NCI-H2107 treated with DMSO at 0.1 percent for 48 hours (cell line): ENCODE measurements around the gene ZFP28.

Experiments used
- DNase-seq: peaks from one replicate; lab custom pipeline; 2025; ENCODE audit not compliant: unreplicated experiment; lab: John Stamatoyannopoulos, UW

Gene ZFP28

DNA sequence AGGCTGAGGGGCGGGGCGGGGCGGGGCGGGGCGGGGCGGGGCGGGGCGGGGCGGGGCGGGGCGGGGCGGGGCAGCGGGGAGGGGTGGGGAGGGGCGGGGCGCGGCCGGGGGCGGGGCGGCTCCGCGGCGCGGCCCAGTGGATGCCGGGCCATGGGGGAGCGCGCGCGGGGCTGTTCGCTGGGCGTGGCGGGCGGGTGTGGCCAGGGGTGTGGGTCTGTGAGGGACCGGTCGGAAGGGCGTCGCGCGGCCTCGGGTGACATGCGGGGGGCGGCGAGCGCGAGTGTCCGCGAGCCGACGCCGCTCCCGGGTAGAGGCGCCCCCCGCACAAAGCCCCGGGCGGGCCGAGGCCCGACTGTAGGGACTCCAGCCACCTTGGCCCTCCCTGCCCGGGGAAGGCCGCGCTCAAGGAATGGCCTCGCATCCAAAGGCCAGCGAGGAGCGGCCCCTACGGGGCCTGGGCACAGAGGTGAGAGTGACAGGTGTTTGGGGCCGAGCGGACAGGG is at the start of gene ZFP28:
Gene ZFP28, plus strand, starts transcription at position 188 of the 503 bp plus-strand sequence. Its CDS starts 71 bp downstream, at position 259.
- DNase-seq = no peak

DNA sequence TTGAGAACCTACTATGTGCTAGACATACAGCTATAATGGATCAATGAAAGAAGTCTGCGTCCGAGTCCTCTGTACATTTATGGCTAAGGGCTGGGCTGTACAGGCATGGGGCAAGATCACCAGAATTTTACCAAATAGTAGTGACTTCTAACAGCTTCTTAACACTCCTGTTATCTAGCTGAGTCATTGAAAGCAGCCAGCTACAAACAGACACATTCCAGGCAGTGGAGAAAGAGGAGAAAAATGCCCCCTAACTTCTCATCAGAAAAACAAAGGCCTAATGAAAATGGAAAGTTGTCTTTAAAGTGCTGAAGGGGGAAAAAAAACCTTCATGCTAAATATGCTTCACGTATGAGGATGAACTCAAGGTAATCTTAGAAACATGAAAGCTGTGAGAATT is 47.3 kb upstream of the ZFP28 start:
- DNase-seq = no peak

DNA sequence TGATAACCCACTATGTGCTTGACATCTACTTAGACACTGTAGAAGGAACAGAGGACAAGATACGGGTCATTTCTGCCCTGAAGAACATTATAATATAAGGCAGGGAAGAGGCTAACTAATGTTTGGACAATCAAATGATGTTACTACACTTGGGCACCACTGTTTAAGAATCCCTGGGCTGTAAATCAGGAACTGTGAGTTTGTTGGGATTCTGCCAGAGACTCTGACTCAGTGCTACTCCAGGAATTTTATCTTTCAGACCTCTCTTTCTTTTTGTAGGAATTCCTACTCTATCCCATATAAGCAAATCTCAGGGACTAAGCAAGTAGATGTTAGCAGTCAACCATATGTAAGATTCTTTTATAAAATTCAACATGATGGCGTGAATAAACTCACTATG is 34.2 kb upstream of the ZFP28 start:
- no peak for DNase-seq

DNA sequence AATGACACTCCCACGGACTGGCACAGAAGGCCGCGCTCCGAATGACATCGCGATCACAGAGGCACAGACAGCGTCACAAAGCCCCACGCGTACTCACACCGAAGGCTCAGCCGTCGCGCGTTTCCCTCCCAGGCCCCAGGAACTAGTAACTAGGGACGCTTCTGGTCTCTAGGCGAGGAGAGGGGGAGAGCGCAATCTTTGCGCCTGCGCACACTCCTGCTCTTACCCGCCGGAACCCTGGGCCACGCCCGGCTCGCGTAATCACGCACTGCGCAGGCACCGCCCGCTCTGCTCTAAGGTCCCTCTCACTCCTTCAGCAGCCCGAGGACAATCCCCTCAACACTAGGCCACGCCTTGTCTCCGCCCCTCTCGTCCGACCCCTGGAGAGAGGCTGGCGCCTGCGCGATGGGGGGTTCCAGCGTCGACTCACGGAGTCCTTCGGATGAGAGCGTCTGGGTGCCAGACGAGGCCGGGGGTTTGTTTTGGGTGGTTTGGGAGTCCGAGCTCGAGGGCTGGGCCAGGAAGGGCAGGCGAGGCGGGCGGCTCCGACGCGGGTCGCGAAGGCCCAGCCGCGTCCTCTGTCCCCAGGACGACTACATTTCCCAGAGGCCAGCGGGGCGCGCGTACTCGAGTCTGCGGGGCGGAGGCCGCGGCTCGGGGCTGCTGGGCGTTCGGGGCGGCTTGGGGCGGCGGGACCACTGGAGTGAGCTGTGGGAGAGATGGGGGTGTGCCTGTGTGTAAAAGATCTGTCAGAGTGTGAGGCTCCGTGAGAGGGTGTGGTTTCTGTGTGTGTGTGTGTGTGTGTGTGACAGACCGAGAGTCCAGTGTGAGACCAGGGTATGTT is 31.1 kb upstream of the ZFP28 start, which contains the start of gene ZNF471:
Gene ZNF471, plus strand, starts transcription at position 410 of the 844 bp plus-strand sequence. CDS start 3,717 bp downstream, outside the sequence.
- DNase-seq = no peak

DNA sequence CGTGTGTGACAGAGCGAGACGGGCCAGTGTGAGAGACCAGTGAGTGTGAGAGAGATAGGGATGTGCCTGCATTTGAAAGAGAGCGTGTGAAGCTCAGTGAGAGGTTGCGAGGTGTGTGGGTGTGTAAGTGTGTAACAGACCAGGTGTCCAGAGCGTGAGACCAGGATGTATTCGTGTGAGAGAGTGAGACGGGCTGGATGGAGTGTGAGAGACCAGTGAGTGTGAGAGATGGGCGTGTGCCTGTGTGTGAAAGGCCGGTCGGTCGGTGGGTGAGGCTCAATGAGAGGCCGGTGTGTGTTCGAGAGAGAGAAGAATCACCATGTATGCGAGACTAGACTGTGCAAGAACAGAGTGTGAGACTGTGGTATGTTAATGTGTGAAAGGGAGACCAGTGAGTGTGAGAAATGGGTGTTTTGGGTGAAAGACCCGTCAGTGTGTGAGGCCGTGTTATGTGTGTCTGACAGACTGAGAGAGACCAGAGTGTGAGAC is 30.4 kb upstream of the ZFP28 start:
- DNase-seq = no peak

DNA sequence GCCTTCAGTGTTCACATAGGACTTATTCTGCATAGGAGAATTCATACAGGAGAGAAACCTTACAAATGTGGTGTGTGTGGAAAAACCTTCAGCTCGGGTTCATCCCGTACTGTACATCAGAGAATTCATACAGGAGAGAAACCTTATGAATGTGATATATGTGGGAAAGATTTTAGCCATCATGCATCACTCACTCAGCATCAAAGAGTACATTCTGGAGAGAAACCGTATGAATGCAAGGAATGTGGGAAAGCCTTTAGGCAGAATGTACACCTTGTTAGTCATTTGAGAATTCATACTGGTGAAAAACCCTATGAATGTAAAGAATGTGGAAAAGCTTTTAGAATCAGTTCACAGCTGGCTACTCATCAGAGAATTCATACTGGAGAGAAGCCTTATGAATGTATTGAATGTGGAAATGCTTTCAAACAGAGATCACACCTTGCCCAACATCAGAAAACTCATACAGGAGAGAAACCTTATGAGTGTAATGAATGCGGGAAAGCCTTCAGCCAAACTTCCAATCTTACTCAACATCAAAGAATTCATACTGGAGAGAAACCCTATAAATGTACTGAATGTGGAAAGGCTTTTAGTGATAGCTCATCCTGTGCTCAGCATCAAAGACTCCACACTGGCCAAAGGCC is 13.4 kb upstream of the ZFP28 start:
- DNase-seq = no peak

DNA sequence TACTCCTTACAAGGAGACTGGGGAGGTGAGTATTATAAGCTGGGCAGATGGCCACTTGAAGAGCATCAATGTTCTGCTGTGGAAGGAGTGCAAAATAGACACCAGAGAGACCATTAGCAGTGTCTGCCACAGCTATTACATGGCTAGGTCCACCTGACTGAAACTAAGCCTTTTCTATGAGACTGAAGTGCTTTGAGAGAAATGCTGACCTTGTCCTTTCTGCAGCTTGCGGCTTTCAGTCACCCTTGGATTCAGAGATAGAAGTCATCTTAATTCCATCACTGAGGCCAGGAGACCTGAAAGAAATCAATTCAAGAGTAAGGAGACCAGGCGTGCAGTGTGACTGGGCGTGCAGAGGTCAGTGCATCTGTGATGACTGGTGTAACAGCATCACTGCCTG is 1.3 kb upstream of the ZFP28 start:
- DNase-seq = no peak

DNA sequence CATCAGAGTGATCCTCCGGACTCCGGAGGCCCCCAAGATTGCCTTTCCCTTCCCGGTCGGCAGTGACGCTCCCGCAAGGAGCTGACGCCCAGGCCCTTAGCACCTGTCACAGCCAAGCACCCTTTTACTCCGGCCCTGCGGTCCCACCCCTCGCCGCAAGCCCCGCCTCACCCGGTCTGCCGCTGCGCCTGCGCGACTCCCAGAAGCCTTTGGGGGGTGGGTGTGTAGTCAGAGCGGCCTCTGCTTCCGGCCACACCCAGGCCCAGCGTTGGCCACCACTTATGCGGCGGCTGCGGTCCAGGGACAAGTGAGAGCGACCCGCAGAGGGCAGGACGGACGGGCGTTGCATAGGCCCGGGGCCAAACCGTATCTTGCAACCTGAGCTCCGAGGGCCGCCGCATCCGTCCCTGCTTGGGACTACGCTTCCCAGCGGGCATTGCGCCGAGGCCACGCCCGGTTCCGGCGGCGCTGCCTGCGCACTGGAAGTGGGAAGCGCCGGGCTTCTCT is 441 bp upstream of the ZFP28 start:
- peak; percentile 2 for DNase-seq

DNA sequence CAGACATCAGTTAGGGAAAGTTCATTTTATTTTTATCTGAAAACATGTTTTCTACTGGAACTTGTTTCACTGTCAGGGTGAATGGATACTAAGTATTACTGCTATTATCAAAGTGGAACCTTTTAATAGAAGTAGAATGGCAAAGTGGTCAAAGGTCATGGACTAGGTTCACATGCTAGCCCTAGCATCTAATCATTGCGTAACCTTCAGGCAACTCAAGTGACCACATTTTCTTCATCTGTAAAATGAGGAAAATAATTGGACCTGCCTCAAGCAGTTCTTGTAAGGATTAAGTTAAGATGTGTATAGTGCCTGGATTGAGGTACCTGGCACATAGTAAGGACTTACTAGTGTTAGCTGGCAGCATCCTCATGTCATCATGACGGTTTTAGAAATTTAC is 5.0 kb downstream of the ZFP28 start:
- no peak for DNase-seq

DNA sequence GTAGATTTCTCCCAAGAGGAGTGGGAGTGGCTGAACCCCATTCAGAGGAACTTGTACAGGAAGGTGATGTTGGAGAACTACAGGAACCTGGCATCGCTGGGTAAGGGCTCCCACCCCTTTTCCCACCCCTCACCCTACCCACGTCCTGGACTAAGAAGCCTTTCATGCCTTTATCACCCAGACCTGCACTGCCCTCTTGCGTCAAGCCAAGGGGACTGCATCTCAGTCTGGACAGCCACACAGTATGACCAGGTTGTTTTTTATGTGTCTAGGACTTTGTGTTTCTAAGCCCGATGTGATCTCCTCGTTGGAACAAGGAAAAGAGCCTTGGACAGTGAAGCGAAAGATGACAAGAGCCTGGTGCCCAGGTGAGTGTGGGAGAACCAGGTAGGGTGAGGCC is 8.8 kb downstream of the ZFP28 start:
- no peak for DNase-seq

DNA sequence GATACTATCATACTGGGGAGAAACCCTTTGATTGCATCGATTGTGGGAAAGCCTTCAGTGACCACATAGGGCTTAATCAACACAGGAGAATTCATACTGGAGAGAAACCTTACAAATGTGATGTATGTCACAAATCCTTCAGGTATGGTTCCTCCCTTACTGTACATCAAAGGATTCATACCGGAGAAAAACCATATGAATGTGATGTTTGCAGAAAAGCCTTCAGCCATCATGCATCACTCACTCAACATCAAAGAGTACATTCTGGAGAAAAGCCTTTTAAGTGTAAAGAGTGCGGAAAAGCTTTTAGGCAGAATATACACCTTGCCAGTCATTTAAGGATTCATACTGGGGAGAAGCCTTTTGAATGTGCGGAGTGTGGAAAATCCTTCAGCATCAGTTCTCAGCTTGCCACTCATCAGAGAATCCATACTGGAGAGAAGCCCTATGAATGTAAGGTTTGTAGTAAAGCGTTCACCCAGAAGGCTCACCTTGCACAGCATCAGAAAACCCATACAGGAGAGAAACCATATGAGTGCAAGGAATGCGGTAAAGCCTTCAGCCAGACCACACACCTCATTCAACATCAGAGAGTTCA is 15.6 kb downstream of the ZFP28 start:
- DNase-seq = no peak

DNA sequence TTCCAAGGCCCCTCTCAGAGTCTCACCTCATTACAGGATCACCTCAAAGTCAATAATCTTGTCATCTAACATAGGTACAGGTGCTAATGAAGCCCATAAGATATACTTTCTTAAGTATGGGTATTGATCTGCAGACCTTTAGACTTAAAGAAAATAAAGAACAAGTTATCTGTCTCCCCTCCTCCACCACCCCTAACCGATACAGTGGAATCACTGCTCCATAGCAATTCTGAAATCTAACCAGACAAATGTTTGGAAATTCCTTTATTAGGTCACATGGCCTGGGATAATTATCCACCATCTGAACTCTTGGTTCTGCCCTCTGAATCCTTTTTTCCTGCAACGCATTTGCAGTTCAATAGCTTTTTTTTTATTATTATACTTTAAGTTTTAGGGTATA is 24.0 kb downstream of the ZFP28 start:
- no peak for DNase-seq

DNA sequence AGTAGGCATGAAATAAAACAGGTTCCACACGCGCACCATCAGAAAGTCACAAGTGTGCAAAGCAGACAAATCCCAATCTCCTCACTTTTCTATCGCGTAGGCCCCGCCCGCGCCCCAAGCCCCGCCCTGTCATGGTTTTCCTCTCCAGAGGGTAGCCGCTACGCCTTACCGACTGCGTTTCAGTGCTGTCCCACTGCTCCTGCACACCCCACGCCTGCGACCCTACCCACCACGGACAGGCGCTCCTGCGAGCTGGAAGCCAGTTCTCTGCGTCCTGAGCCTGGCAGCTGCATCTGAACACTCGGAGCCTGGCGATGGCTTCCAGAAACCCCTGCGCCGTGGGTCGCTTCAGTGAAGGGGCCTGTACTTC is 28.1 kb downstream of the ZFP28 start:
- DNase-seq = no peak

DNA sequence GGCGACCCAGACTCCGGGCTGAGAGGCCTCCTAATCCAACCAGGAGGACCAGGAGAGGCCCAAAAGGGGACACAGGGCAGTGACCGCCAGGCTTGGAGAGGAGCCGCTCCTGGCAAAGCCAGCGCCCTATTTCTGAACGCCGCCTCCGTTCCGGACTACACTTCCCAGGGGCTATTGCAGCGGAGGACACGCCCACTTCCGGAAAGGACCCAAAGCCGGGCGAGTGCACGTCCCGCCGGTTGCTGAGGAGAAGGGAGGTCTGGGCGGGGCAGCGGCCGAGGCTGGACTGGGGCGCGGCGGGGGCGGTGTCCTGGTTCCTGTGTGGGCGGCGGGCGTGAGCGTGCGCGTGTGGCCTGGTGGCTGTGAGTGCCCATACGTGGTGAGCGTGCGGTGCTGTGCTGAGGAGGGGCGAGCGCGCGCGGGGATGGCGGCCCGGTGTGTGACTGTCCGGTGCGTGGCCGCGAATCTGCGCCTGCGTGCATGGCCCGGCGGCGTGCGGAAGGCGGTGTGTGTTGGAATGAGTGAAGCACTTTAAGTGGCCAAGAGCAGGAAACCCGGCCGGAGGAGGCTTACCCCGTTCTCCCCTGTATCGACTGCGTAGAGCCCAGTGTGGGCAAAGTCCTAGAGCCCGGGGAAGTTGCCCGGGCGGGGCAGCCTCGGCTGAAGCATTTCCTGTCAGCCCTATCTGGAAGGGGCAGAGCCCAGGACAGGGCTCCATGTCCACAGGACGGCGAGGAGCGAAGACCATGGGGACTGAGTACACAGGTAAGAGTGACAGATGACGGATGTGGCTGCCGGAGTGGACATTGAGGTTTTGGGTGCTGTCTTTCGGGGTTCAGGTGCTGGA is 28.7 kb downstream of the ZFP28 start, which contains the start of gene ZNF470:
Gene ZNF470, plus strand, starts transcription at position 195 of the 847 bp plus-strand sequence. CDS start 2,844 bp downstream, outside the sequence.
- DNase-seq = no peak

DNA sequence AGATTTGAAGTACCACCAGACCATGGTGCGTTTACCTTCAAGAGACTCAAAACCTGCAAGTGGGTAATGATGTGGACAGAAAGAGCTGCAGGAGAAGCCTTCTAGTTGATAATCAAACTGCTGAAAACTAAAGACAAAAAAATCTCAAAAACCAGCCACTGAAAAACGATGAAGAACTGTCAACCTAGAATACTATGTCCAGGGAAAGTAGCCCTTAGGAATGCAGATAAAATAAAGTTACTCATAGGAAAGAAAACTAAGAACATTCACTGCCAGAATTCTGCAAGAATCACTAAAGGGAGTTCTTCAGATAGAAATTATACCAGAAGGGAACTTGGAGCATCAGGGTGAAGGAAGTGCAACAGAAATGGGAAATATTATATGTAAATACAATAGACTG is 33.8 kb downstream of the ZFP28 start:
- DNase-seq = no peak

DNA sequence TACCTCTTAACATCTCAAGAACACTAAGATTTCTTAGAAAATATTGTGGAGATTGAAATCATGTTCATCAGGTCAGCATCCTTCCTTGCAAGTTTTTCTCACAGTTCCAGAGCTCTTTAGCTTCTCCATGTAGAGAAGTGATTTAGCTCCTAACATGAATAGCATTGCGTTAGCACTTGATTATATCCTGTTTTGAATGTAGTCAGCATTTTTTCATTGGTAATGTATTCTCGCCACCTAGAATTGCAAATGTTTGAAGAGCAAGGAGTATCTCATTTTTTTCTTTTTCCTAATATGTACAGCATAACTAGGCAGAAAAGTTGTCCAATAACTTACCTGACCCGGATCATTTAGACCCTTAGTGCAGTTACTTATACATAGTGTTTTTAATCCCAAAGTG is 35.2 kb downstream of the ZFP28 start:
- DNase-seq = no peak

DNA sequence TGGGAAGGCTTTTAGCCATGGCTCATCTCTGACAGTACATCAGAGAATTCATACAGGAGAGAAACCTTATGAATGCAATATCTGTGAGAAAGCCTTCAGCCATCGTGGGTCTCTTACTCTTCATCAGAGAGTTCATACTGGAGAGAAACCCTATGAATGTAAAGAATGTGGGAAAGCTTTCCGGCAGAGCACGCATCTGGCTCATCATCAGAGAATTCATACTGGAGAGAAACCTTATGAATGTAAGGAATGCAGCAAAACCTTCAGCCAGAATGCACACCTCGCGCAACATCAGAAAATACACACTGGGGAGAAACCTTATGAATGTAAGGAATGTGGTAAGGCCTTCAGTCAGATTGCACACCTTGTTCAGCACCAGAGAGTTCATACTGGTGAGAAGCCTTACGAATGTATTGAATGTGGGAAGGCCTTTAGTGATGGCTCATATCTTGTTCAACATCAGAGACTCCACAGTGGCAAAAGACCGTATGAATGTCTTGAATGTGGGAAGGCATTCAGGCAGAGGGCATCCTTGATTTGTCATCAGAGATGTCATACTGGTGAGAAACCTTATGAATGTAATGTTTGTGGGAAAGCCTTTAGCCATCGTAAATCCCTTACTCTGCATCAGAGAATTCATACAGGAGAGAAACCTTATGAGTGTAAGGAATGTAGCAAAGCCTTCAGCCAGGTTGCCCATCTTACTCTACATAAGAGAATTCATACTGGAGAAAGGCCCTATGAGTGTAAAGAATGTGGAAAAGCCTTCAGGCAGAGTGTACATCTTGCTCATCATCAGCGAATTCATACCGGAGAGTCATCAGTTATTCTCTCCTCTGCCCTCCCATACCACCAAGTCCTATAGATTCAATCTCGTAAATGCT is 39.2 kb downstream of the ZFP28 start:
- no peak for DNase-seq

DNA sequence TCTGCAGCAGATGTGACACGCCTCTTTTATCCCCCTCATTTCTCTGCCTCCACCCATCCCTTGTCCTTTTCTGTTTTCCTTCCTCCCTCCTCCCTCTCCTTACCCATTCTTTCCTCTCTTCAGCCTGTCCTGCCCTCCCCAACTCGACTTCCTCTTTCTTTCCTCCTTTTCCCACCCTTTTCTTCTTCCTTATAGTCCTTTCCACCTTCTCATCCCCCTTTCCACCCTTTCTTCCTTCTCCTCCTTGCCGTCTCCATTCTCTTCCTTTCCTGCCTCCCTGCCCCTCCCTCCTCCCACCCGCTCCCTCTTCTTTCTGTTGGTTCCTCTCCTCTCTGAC is 55.7 kb downstream of the ZFP28 start:
- DNase-seq = no peak

DNA sequence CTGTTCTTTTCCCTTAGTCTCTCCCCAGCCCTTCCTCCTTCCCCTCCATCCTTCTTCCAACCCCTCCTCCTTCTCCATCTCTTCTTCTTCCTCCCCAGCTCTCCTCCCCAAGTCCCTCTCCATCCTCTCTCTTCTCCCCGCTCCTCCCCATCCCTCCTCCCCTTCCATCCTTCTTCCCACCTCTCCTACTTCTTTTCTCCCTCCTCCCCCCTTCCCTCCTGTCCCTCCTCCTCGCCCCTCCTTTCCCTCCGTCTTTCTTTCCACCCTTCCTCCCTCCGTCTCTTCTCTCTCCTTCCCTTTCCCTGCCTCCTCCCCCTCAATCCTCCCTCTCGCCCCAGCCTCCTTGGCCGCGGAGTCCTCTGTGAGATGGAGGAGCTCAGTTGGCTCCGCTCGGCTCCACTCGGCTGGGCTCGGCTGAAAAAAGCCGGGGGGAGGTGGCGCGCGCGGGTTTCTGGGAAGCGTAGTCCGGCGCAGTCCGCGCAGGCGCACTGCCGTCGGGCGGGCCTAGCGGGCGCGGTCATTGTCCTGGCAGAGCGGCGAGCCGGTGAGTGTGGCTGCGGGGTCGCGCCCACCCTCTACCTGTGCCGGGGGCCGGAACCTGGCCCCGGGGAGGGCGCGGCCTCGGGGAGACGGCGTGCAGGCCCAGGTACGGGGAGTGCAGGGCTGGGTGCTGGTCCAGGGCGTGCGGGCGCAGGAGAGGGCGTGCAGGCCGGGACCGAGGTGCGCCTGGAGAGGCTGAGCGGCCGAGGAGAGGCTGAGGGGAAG is 56.2 kb downstream of the ZFP28 start, which contains the start of gene ZNF71:
Gene ZNF71, plus strand, starts transcription at position 520 of the 765 bp plus-strand sequence. CDS start 6,257 bp downstream, outside the sequence.
- peak; percentile 43 for DNase-seq
